ENCODE data around the gene NFKBIB.
"Not testable (repeated sequence)": the region's sequence is repeated elsewhere in the genome, so short reads cannot be mapped to it uniquely, and the experiment has no call there.

NFKBIB gene

DNA sequence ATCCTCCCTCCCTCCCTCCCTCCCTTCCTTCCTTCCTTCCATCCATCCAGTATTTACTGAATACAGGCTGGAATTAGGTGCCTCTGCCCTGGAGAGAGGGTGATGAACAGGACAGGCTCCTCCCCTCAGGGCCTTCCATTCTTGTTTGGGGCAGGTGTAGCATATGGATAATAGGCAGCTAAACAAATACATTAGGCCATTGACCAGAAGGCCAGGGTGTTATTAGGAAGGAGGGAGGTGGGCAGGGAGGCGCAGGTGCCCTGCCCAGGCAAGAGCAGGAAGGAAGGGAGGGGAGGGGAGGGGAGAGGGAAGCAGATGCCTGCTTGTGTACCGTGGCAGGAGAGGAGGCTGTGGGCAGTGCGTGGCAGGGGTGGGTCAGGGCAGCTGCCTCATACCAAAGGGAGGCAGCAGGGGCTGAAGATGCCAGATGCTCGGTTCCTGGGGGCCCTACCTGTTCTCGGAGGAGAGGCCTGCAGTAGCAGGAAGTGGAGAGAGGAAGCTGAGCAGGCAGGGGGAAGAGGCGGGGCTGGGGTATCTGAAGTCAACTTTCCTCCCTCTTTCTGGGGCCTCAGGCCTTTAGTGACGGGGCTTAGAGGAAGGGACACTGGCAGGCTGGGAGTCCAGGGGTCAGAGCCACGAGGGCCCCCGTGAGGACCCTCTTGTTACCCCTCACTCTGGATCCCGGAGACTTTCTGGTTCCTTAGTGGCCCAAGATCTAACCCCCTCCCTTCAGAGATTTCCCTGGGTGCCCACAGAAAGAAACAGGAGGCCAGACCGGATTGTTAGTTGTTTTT is 21.8 kb upstream of the NFKBIB start, which contains the start of gene RINL:
TSS of gene RINL (minus strand) at position 495 of the 794 bp plus-strand sequence. CDS start 1,533 bp downstream, outside the sequence.
- peak; percentile 79 for DNase-seq

DNA sequence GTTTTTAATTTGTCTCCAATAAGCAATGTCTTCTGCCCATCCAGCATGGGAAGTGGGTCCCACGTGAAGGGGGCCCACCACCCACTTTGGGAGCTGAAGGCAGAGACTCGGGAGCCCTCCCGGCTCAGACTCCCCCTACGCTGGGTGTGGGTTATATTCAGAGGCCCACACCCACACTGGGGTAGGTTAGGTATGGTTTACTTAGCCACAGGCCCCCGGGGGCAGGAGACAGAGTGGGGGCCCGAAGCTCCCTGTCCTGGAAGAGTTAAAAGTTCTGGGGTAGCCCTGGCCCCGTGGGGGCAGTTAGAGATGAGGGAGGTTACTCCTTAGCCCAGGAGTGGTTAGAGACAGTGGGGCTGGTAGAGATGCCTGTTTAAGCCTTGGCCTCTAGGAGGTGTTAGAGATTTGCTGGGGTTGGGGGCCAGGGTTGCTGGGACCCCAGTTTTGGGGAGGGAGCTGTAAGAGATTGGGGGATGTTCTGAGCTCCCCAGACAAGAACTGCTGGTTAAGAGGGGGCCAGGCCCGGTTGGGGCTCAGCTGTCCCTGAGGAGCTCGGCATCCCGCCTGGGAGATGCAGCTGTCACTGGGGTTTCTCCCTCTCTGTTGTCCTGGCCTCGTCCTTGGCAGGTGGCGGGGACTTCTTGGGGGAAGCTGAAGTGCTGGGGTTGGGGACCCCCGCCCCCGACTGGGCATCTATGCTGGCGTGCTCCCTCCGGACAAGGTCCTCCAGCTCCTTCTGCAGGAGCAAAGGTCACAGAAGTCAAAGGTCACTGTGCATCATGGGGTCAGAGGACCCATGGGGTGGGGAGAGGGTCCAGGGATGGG is 21.0 kb upstream of the NFKBIB start:
- no peak for DNase-seq

DNA sequence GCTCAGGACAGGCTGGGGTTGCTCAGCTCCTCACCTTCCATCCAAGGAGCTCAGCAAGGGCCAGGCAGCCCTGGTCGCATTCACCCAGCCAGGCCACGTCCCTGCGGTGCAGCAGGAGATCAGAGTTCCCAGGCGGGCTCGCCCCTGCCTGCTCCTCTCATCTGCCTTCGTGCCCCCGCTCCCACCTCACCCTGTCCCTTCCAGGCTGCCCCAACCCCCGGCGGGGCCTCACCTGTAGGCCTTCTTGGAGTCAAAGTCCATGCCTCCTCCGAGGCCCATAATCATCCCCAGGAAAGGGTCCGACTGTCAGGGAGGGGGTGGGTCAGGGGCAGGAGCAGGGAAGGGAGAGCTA is 20.4 kb upstream of the NFKBIB start:
- DNase-seq: no peak

GRCh38 chr19:38880076-38880881 is 19.5 kb upstream of the NFKBIB start:
- DNase-seq: no peak

- DNase-seq: no peak
Observed at GRCh38 chr19:38880882-38881609, 18.7 kb upstream of the NFKBIB start.

DNA sequence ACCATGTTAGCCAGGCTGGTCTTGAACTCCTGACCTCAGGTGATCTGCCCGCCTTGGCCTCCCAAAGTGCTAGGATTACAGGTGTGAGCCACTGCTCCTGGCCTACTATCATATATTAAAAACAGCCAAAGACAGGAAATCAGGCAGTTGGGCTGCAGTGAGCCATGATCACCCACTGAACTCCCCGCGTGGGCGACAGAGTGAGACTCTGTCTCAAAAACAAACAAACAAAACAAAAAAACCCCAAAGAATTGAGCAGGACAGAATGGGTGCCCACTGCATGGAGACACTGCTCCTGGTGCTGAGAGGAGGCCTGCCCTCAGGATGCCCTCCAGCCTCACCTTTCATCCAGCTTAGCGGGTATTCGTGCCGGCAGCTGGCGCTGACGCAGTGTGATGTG is 16.5 kb upstream of the NFKBIB start:
- no peak for DNase-seq

DNA sequence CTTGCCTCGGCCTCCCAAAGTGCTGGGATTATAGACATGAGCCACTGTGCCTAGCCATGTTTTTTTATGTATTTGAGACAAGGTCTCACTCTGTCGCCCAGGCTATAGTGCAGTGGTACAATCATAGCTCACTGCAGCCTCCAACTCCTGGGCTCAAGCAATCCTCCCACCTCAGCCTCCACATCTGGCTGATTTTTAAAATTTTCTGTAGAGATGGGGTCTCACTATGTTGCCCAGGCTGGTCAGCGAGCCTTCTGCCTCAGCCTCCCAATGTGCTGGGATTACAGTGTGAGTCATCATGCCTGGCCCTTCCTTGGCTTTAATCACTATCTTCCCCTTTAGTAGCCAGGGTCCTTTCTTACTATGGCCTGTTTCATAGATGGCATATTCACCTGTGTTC is 15.1 kb upstream of the NFKBIB start:
- DNase-seq: not testable (repeated sequence)

DNA sequence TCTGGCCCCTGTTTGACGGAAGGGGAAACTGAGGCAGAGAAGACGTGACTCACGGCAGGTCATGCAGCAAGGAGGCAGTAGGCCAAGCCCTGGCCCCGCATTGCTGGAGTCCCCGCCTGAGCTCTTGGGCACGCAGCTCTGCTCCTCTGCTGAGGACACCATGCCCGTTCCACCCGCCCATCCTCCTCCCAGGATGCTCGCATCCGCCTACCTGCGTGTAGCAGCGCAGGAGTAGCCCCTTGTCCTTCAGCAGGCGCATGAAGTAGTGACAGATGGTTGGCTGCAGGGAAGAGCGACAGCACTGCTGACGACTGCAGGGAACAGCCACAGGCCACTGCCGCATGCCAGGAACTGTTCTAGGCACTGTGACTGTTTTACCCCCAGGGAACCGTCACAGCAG is 10.9 kb upstream of the NFKBIB start:
- no peak for DNase-seq

DNA sequence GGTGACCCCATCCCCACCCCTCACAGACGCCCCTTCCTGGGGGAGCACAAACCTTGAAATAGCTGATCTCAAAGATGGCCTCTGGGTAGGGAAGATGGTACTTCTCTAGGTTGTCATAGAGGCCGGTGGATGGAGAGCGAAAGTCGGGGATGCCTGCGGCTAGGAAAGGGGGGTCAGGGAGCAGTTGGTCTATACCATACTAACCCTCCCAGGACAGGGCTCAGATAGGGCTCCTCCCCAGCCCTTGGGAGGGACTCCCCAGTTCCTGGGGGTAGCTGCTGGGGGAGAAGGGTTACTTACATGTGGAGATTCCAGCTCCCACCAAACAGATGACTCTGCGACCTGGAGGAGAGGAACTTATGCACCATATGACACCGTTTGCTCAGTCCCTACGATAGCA is 10.0 kb upstream of the NFKBIB start:
- DNase-seq: no peak

- DNase-seq: no peak
Observed at GRCh38 chr19:38890686-38891085, 9.1 kb upstream of the NFKBIB start.

GRCh38 chr19:38891771-38892170 is 8.0 kb upstream of the NFKBIB start:
- DNase-seq: no peak

DNA sequence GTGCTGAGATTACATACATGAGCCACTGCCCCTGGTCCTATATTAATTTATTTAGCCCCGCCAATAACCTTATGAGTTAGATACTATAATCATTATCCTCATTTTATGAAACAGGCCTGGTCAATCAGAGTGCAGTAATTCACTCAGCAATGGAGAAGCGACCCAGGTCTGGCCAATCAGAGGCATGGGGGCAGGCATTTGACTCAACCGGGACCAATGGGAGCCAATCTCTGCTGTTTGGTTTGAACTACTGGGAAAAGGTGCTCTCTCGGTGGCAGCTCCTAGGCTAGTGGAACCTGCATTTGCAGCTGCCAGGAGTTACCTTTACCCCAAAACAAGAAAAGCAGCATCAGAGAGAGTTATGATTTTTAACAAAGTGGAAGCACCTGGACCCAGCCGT is 6.9 kb upstream of the NFKBIB start:
- DNase-seq: no peak

DNA sequence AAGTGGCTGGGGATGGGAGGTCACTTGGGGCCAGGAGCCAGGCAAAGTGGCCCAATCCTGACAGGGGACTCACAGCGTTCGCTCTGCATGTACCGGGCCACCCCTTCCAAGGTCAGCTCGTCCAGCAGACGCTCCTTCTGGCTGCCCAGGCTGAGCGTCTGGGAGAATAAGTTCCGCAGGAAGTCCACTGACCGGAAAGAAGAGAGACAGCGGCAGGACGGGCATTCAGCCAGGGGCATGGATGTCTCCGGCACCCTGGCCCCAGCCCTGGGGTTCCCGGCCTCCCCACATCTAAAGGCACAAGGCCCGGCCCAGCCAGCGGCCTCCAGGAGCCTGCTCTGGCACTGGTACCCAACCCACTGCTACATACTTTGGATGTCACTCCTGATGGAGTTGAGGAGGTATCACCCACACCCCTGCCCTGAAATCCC is 6.4 kb upstream of the NFKBIB start:
- no peak for DNase-seq

- no peak for DNase-seq
Observed at GRCh38 chr19:38894968-38895367, 4.8 kb upstream of the NFKBIB start.

- DNase-seq: no peak
Observed at GRCh38 chr19:38898788-38899446, 852 bp upstream of the NFKBIB start.

DNA sequence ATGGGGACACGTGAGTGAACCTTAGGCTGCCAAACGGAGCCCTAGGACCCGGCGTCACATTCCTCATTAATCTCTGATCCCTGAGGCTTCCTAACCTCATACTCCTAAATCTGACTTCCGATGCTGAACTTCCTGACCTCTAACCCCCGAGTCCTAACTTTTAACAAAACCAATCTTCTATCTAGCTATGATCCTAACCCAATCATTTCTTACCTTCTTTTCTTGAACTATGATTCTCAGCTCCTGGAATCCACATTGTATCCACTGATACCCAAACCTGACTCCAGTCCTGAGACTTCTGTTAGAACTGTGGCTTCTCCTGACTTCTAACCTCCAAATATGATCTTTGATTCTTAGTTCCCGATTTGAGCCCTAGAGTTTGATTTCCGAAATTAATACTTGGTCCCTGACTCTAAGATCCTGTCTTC is 447 bp downstream of the NFKBIB start:
- no peak for DNase-seq

- no peak for DNase-seq
Observed at GRCh38 chr19:38900743-38901190, 998 bp downstream of the NFKBIB start.

- DNase-seq: no peak
Observed at GRCh38 chr19:38901683-38902082, 1.9 kb downstream of the NFKBIB start.

- no peak for DNase-seq
Observed at GRCh38 chr19:38904581-38905539, 5.1 kb downstream of the NFKBIB start.

DNA sequence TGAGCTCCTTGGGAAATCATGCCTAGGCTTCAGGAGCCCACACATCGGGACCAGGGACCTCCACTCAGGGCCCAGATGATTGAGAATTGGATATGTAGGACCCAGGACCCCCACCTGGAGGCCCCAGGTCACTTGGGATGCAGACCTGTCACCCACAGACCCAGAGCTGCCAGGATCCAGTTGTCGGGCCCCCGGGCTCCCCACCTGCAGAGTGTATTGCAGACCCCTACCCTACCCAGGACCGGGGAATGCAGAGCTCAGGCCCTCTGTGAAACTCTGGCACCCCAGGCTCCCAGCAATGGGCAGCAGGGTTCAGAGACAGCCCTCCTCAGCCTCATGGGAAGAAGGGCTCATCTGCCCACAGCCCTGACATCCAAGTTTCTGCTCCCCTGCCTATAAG is 5.9 kb downstream of the NFKBIB start:
- DNase-seq: no peak

DNA sequence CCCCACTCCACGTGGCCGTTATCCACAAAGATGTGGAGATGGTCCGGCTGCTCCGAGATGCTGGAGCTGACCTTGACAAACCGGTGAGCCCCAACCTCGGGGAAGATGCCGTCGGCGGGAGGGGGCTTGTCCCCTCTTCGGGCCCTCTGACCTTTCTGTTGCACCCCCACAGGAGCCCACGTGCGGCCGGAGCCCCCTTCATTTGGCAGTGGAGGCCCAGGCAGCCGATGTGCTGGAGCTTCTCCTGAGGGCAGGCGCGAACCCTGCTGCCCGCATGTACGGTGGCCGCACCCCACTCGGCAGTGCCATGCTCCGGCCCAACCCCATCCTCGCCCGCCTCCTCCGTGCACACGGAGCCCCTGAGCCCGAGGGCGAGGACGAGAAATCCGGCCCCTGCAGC is 7.5 kb downstream of the NFKBIB start:
- no peak for DNase-seq

Measured in NCI-H2171 (cell line).